GM18517 (cell line): ENCODE data around the gene SLC24A3.

Experiments used
- ATAC-seq: cut with Tn5 transposase; IDR thresholded peaks from one replicate; pipeline ENCODE4 v1.9.1; 2021; ENCODE audit warnings: mild to moderate bottlenecking, moderate library complexity; ENCODE audit not compliant: unreplicated experiment

Gene SLC24A3

DNA sequence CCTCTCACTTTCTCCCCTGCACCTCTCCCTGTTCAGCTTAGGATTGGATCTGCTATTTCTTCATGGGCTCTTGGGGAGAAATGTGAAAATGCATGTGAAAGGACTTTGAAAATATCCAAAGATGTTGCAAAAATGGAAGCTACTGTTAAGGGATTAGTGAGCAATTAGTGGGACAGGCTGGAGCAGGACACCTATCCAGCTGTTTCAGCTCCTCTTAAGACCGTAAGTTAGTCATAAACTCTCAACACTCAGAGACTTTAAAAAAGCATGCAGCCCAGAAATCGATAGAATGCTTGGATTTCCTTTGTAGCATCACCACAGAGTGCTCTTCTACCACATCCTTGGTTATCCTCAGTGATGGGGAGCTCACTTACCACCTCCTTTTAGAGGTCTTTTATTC, 88.7 kb downstream of the SLC24A3 start:
- ATAC-seq, result no peak

- no peak for ATAC-seq
These were observed 89.4 kb downstream of the SLC24A3 start for GRCh38 chr20:19301843-19302242.

DNA sequence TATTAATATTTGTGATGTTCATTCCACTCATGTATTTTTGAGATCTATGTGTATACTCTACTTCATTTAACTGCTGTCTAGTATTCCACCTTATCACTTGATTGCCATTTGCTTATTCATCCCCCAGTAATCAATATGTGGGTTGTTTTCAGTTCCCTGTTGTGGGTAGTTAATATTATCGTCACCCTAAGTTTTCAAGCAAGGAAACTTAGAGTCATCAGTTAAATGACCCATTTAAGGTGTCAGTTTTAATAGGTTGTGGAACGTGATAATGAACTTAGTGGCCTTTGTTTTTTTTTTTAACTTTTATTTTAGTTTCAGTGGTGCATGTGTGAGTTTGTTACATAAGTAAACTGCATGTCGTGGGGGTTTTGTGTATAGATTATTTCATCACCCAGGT, 90.3 kb downstream of the SLC24A3 start:
- no peak for ATAC-seq

GRCh38 chr20:19304389-19304788, 91.9 kb downstream of the SLC24A3 start:
- ATAC-seq, result no peak

DNA sequence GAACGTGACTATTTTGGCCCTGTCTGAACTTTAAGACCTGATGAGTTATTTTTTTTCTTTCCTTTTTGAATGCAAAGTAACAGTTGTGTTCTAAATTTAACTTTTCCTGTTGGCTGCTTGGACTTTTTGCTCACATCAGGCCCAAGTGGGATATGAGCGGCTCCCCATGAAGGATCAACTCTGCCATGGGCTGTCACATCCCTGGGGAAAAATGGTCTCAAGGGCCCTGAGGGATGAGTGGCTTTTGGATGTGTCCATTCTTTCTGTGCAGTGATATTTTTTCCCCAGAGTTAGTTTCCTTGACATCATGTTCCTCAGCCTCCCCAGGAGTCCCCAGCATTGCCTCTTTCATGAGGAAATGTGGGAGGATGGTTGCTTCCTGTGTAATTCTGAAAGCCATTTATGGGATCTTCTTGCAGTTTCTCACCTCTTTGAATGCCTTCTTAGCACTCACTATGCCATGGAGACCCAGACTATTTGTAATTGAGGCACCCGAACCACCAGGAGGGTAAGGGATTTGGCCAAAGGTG, 92.5 kb downstream of the SLC24A3 start:
- ATAC-seq, result no peak

GRCh38 chr20:19308146-19308545, 95.7 kb downstream of the SLC24A3 start:
- ATAC-seq, result no peak

DNA sequence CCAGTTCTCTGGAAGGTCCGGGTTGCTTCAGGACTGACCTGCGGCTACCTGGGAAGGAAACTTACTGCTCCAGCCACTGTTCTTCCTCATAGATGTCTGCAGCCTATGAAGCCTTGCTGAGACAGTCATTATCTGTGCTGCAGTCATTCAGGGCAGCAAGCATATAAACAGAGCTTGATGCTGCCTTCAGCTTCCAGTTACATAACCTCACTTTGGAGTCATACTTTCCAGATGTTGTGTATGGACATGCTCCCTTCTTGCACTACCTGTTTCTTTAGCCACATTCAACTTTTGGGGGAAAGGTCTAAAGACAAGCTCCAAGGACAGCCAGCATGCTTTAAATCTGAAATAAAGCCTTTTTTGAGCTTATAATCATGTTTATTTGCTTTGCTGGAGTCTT, 98.1 kb downstream of the SLC24A3 start:
- no peak for ATAC-seq

GRCh38 chr20:19313342-19314069, 101.1 kb downstream of the SLC24A3 start:
- ATAC-seq, result no peak

GRCh38 chr20:19314621-19315020, 102.2 kb downstream of the SLC24A3 start:
- ATAC-seq, result no peak

DNA sequence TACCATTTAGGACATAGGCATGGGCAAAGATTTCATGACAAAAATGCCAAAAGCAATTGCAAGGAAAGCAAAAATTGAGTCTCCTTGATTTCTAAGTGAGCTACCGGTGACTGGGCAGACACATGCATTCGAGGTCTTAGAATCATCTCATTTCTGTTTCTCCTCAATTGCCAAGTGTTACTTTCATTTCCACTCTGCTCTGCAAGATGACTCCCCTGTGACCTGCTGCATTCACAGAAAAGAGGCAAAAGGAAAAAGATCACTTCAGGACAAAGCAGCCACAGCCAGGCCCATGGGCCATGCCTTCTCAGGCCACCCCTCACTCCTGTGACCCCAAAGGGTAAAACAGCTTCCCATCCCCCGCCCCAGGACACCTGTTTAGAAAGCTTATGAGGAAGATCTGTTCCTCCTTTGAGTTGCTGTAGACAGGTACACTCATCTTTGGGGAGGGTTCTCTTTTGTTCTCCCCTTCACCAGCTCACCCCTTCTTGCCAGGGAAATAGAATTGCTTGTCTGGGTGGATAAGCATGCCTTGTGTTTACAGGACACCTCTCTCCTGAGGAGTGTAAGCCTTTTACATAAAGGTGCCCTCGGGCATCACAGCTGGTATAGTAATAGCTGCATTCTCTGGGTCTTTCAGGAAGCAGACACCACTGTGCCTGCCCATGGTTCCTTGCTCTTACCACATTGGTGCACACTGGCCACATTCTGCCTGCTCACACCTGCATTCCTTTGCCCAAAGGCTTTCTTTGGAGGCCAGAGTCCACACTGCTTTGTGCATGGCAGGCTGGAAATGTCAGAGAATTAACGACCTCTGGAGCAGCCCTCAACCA, 105.0 kb downstream of the SLC24A3 start:
- no peak for ATAC-seq

DNA sequence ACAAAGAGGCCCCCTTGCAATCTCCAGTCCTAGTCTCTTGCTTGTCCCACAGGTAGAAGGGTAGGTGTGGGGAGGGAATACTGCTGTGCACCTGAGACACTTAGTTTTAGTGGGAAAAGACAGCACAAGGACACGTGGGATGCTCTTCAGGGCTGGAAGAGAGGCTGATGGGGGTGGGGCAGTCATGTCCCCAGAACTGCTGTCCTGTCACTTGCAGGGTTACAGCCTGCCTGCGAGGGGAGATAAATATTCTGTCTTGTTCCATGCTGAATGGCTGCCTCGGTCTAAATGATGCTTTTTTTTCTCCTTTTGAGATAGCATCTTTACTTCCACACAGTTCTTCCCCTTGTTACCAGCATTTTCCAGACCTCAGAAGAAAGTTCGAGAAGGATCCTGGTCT, 106.2 kb downstream of the SLC24A3 start:
- ATAC-seq, result no peak

- no peak for ATAC-seq
These were observed 107.6 kb downstream of the SLC24A3 start for GRCh38 chr20:19320005-19320404.

DNA sequence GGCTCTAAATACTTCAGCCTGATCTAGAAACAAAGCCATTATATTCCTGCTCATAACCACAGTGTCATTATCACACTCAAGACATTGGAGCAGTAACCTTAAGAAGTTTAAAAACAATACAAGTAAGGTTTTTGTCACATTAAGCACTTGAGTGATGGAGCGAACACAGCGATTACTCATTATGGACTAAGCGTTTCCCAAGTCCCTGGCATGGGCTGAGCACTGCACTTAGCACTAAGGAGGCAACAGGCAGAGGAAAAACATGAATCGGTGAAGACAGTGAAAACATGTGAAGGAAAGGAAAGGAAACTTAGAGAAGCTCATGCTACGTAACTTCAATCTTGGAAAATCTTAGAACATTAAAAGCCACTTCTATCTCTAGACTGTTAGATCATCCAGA, 108.7 kb downstream of the SLC24A3 start:
- ATAC-seq, result no peak

DNA sequence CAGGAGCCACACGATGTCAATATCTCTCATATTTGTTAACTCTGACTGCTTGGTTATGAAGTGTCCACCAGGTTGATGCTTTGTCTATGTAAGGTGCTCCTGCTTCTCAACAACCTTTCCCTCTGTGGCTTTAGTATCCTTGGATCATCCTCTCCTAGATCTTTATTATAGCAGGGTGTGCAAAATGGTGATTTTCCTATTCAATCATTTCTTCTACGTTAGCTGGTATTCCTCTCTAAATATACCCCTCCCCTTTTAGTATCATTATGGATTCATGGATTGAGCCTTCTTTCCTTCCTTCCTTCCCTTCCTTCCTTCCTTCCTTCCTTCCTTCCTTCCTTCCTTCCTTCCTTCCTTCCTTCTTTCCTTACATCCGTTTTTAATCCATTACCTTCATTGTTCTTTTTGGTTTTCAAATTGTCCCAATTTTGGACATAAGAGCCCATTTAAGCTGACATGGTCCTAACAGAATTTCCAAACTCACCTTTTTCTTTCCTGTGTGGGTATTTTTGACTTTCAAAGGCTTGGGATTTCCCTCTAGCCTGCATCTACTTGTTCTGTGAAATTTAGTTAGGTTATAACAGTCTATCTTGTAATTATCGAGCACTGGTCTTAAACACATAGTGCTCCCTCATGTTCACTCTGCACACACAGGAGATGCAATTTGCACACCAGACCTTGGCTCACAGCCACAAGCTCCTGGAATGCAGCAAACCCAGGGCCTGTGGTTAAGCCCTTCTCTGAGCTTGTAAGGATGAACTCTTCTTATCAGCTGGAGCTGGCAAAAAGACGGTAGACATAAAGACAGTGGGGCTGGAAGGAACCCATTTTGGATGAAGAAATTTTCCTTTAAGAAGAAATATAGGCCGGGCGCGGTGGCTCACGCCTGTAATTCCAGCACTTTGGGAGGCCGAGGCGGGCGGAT, 109.9 kb downstream of the SLC24A3 start:
- no peak for ATAC-seq

- no peak for ATAC-seq
These were observed 115.0 kb downstream of the SLC24A3 start for GRCh38 chr20:19327401-19327800.

- no peak for ATAC-seq
These were observed 116.2 kb downstream of the SLC24A3 start for GRCh38 chr20:19328676-19329075.

DNA sequence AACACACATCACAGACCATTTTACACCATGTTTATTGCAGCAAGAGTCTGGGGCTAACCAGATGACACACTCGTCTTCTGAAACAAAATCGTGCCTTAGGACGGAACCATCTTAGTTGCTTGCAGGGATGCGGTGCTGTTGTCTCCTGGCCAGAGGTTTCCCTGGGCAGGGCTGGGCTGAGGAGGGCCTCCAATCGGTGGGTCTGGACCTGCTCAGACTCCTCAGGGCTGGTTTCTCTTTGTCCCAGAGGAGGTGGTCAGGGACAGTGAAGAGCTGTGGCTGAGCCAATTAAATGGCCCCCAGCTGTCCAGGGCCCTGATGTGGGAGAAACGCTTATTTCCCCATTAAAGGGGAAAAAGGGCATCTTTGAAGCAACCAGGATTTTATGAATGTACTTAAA, 117.6 kb downstream of the SLC24A3 start:
- no peak for ATAC-seq

DNA sequence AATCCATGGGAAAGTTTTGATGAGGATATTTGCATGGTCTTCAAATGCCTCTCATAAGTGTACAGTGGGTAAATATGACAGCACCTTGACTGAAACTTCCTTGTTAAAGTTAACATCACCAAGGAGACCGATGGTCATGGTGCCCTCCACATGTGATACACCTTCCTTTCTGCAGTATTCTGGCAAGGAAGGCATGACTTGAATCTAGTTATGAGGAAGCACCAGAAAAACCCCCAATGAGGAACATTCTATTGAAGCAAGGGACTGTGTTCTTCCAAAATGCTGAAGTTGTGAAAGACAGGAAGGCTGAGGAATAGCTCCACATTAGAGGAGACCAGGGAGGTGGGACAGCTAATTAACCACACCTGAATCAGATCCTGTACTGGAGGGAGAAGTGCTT, 118.3 kb downstream of the SLC24A3 start:
- no peak for ATAC-seq

- ATAC-seq, result no peak
These were observed 121.1 kb downstream of the SLC24A3 start for GRCh38 chr20:19333563-19333962.

- ATAC-seq, result no peak
These were observed 122.9 kb downstream of the SLC24A3 start for GRCh38 chr20:19335341-19335740.

GRCh38 chr20:19335916-19336315, 123.5 kb downstream of the SLC24A3 start:
- ATAC-seq, result no peak
